Astrocyte (in vitro differentiated cells and primary cell): ENCODE results near the gene REPIN1. TPM values are rescaled to one million over a fixed set of nuclear protein-coding genes. Genes with fewer than 3 reads are reported as not detected.

Experiments
- DNase-seq: peaks from one replicate; pipeline ENCODE4 v3.0.0-alpha.2; 2010; ENCODE audit warnings: low read depth
- FAIRE-seq: peaks from 2 replicates; lab custom pipeline; 2011; peaks lifted over from hg19 to GRCh38; lab: Jason Lieb, UNC
- H2AFZ ChIP-seq: 2 replicates; pipeline ENCODE4 v1.6.0; 2012; ENCODE audit warnings: low read depth, low read length, inconsistent platforms
- H3K27ac ChIP-seq: 2 replicates; pipeline ENCODE4 v1.5.1; 2011; ENCODE audit warnings: low read depth, low read length, inconsistent platforms
- H3K27me3 ChIP-seq: 2 replicates; pipeline ENCODE4 v1.6.0; 2011; ENCODE audit warnings: low read length, inconsistent platforms; ENCODE audit not compliant: insufficient read depth
- H3K36me3 ChIP-seq: 2 replicates; pipeline ENCODE4 v1.5.1; 2011; ENCODE audit warnings: low read length, inconsistent platforms; ENCODE audit not compliant: insufficient read depth
- H3K4me1 ChIP-seq: 2 replicates; pipeline ENCODE4 v1.5.1; 2011; ENCODE audit warnings: low read length, inconsistent platforms; ENCODE audit not compliant: insufficient read depth
- H3K4me2 ChIP-seq: 2 replicates; pipeline ENCODE4 v1.6.0; 2012; ENCODE audit warnings: low read length, inconsistent platforms
- H3K4me3 ChIP-seq: 2 replicates; pipeline ENCODE4 v1.5.1; 2011; ENCODE audit warnings: low read depth, mild to moderate bottlenecking, low read length, inconsistent platforms; ENCODE audit not compliant: insufficient read depth
- H3K79me2 ChIP-seq: 2 replicates; pipeline ENCODE4 v1.6.0; 2012; ENCODE audit warnings: mild to moderate bottlenecking, low read length, inconsistent platforms; ENCODE audit not compliant: insufficient read depth
- H3K9ac ChIP-seq: 2 replicates; pipeline ENCODE4 v1.6.0; 2012; ENCODE audit warnings: mild to moderate bottlenecking, low read length, inconsistent platforms
- H3K9me3 ChIP-seq: 2 replicates; pipeline ENCODE4 v1.5.1; 2012; ENCODE audit warnings: low read depth, mild to moderate bottlenecking, low read length, inconsistent platforms; ENCODE audit not compliant: insufficient read depth
- H4K20me1 ChIP-seq: 2 replicates; pipeline ENCODE4 v1.6.0; 2012; ENCODE audit warnings: low read length, inconsistent platforms; ENCODE audit not compliant: insufficient read depth
- H3K27ac Mint-ChIP-seq: one replicate; pipeline ENCODE4 v1.8.0; 2021; ENCODE audit warnings: mild to moderate bottlenecking, mixed read lengths; ENCODE audit not compliant: unreplicated experiment
- H3K27me3 Mint-ChIP-seq: one replicate; pipeline ENCODE4 v1.8.0; 2021; ENCODE audit warnings: low read depth, mixed read lengths; ENCODE audit not compliant: unreplicated experiment
- H3K36me3 Mint-ChIP-seq: one replicate; pipeline ENCODE4 v1.8.0; 2021; ENCODE audit warnings: low read depth, mixed read lengths; ENCODE audit not compliant: unreplicated experiment
- H3K4me1 Mint-ChIP-seq: one replicate; pipeline ENCODE4 v1.8.0; 2021; ENCODE audit warnings: low read depth, mixed read lengths; ENCODE audit not compliant: unreplicated experiment
- H3K4me3 Mint-ChIP-seq: one replicate; pipeline ENCODE4 v1.8.0; 2021; ENCODE audit warnings: mild to moderate bottlenecking, moderate library complexity, mixed read lengths; ENCODE audit not compliant: unreplicated experiment
- H3K9me3 Mint-ChIP-seq: one replicate; pipeline ENCODE4 v1.8.0; 2021; ENCODE audit warnings: mild to moderate bottlenecking, mixed read lengths; ENCODE audit not compliant: unreplicated experiment
- CTCF ChIP-seq: IDR thresholded peaks from 2 replicates; pipeline ENCODE4 v1.5.1; 2011; ENCODE audit warnings: low read depth, mild to moderate bottlenecking, inconsistent platforms, low read length, moderate library complexity; ENCODE audit not compliant: insufficient read depth
- EZH2 ChIP-seq: IDR thresholded peaks from 2 replicates; pipeline ENCODE4 v1.6.1; 2012; ENCODE audit warnings: mild to moderate bottlenecking, low read length, inconsistent platforms; ENCODE audit not compliant: insufficient read depth
- total RNA-seq: library from RNA; stranded (reverse); gene quantifications from 2 replicates; pipeline ENCODE4 v1.2.1, GENCODE V29; 2021

Gene REPIN1
- total RNA-seq, 1 donor from 2014 or later: 95.3 TPM

GRCh38 chr7:150410131-150410530 is 41.5 kb downstream of the REPIN1 start:
- TF ChIP-seq CTCF (no peak), EZH2 (no peak)
- Histone ChIP-seq H2AFZ (no peak overlapping the region), H3K9me3 (no peaks in the 10 kb centered on the region), H3K27me3 (no peaks in the 10 kb centered on the region), H3K9ac (no peak overlapping the region), H3K4me1 (no peaks in the 10 kb centered on the region), H3K36me3 (no peaks in the 10 kb centered on the region), H3K4me2 (no peak overlapping the region), H3K27ac (no peak overlapping the region), H3K4me3 (no peak overlapping the region), H3K79me2 (no peaks in the 10 kb centered on the region), H4K20me1 (no peaks in the 10 kb centered on the region)
- Mint-ChIP-seq H3K36me3 (peaks cover 17% of the 10 kb centered on the region), H3K9me3 (no peaks in the 10 kb centered on the region), H3K4me1 (peaks cover 24% of the 10 kb centered on the region), H3K27me3 (peaks cover 2% of the 10 kb centered on the region), H3K4me3 (no peak overlapping the region), H3K27ac (no peak overlapping the region)
- DNase-seq (no peak), FAIRE-seq (no peak)

GRCh38 chr7:150410680-150411346 is 42.2 kb downstream of the REPIN1 start:
- Mint-ChIP-seq H3K27me3 (peaks cover 7% of the 10 kb centered on the region), H3K4me3 (no peak overlapping the region), H3K9me3 (no peaks in the 10 kb centered on the region), H3K4me1 (peaks cover 22% of the 10 kb centered on the region), H3K27ac (no peak overlapping the region), H3K36me3 (peaks cover 17% of the 10 kb centered on the region)
- Histone ChIP-seq H3K4me2 (no peak overlapping the region), H2AFZ (no peak overlapping the region), H3K27me3 (no peaks in the 10 kb centered on the region), H3K36me3 (no peaks in the 10 kb centered on the region), H3K4me3 (no peak overlapping the region), H3K27ac (no peak overlapping the region), H3K4me1 (no peaks in the 10 kb centered on the region), H4K20me1 (no peaks in the 10 kb centered on the region), H3K79me2 (no peaks in the 10 kb centered on the region), H3K9ac (no peak overlapping the region), H3K9me3 (no peaks in the 10 kb centered on the region)
- FAIRE-seq: no peak
- peak; percentile 42 for DNase-seq
- TF ChIP-seq CTCF (no peak), EZH2 (no peak)

- no peak overlapping the region for H3K4me3 Mint-ChIP-seq
- Histone ChIP-seq H4K20me1 (no peaks in the 10 kb centered on the region), H3K27me3 (no peaks in the 10 kb centered on the region), H3K4me3 (no peak overlapping the region), H3K27ac (no peak overlapping the region), H3K4me1 (no peaks in the 10 kb centered on the region), H3K9me3 (no peaks in the 10 kb centered on the region), H3K36me3 (no peaks in the 10 kb centered on the region), H3K9ac (no peak overlapping the region), H3K4me2 (no peak overlapping the region), H2AFZ (no peak overlapping the region), H3K79me2 (no peaks in the 10 kb centered on the region)
- DNase-seq: no peak
- no peak overlapping the region for H3K27ac Mint-ChIP-seq
- peaks cover 14% of the 10 kb centered on the region for H3K36me3 Mint-ChIP-seq
- H3K4me1 Mint-ChIP-seq: peaks cover 15% of the 10 kb centered on the region
- TF ChIP-seq EZH2 (no peak), CTCF (no peak)
- no peak for FAIRE-seq
- H3K9me3 Mint-ChIP-seq: no peaks in the 10 kb centered on the region
- H3K27me3 Mint-ChIP-seq: peaks cover 10% of the 10 kb centered on the region
Observed at GRCh38 chr7:150411606-150412005, 43.0 kb downstream of the REPIN1 start.
